Femur (tissue), 1 donor: Measurements from ENCODE around the gene SDK2.

ENCODE experiments used
- DNase-seq: peaks from one replicate; pipeline ENCODE4 v3.0.0-alpha.2; 2017

The SDK2 gene

DNA sequence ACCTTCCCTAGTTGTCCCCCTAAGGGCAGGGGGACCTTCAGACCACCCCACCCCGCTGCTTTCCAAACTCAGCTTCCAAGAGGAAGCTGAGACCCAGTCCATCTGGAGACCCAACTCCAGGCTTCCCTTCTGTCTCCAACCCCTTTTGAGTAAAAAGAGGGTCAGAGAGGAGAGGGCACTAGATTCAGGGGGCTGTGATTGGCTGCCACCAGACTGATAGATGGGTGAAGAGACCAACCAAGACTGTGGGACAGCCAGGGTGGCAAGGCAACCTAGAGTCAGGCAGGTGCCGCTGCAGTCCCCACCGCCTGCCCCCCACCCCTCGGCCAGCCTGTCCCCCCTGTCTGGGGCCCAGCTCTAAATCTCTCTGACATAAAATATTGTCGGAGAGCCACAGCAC is 92.5 kb downstream of the SDK2 start:
- no peak for DNase-seq

DNA sequence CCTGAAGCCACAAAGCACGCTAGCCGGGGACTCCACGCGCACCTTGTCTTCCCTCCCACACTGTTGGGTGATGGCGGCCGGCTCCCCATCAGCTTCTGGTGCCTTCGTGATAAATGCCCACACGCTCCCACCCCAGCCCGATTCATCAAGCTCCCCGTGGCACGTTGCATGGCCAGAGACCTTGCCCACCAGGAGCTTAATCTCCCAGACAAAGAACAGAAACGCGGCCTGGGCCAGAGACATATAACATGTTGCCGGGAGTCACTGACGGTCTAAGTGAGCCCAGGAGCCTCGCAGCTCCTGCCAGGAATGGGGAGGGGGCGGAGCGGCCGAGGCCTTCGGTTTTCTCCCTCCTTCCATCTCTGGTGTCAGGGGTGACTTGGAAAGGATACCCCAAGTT is 93.1 kb downstream of the SDK2 start:
- DNase-seq, result no peak

DNA sequence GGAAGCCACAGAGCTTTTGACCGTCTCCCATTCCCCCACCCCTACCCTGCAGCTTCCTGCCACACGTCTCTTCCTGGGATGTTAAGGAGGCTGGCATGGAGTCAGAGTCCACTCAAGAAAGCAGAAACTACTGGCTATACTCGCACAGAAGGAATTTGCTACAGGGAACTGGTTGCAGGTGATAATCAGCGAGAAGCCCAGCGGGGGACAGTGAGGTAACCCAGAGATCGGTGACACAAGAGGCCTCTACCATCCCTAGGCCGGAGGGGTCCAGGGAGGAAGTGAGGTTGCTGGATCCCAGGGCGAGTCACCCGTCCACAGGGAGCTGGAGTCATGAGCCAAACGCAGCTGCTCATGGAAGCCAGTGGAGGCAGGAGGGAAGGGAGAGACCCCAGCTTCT is 93.7 kb downstream of the SDK2 start:
- DNase-seq, result no peak

- no peak for DNase-seq
Measured at GRCh38 chr17:73549841-73550430, 94.3 kb downstream of the SDK2 start.

DNA sequence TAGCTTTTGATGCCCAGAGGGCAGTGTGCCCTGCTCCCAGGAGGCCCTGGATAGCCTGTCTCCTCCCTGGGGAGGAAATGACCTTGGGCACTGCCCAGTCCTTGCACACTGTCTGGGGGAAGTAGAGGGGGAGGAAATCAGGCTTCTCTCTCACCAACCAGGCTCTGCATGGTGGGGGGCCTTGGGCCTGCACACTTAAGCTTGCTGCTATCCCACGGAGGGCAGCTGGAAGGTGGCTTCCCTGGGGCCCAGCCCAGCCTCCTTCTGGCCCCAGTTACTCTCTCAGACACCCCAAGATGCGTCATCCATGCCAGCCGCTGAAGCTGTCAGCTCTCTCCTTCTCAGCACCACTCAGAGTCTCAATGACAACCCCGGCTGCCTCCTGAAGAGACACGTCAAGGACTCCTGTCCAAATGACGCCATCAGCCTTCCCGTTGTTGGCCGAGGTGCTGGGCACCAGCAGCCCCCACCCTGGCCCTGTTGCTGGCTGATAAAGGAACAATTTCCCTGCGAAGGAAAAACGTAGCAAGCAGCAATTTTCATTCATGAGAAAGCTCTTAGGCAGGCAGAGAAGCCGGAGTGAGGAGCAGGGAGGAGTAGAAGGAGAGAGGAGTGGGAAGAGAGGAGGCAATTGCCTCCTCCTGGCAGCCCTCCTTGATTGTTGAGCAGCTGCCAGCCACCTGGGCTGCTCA is 95.5 kb downstream of the SDK2 start:
- no peak for DNase-seq

GRCh38 chr17:73547790-73548189 is 96.5 kb downstream of the SDK2 start:
- DNase-seq, result no peak

DNA sequence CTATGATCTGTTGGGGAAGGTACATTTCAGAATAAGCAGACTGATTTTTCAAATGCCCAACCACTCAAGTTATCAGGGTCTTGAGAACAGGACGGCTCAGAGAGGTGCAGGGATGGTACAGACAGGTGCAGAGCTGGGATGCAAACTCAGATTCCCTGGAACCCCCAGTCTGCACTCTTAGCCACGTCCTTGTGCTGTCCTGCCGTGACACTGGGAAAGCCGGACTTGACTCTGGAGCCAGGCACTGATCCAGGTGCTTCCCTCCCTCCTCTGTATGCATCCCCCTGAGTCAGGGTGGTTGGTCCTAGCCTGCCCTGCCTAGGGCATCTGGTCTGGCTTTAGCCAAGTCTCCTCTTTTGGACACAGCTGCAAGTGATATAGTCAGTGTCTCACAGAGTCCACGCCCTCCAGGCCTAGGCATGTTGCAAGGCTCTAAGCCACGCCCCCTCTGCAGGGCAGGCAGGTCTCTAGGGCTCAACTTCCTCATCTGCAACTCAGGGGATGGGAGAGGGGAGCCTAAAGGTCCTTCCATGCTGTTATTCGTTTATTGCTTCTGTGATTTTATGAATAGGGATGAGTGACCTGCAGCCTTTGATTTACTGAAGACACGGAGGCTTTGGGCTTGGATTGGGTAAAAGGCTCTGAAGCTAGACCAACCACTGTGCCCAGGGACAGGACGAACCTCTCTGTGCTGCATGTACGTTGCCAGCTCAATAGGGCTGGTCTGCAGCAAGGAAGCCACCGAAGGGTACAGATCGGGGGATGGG is 97.3 kb downstream of the SDK2 start:
- DNase-seq, result peak; percentile 66

GRCh38 chr17:73546114-73546513 is 98.1 kb downstream of the SDK2 start:
- no peak for DNase-seq

GRCh38 chr17:73545109-73546032 is 98.9 kb downstream of the SDK2 start:
- no peak for DNase-seq

DNA sequence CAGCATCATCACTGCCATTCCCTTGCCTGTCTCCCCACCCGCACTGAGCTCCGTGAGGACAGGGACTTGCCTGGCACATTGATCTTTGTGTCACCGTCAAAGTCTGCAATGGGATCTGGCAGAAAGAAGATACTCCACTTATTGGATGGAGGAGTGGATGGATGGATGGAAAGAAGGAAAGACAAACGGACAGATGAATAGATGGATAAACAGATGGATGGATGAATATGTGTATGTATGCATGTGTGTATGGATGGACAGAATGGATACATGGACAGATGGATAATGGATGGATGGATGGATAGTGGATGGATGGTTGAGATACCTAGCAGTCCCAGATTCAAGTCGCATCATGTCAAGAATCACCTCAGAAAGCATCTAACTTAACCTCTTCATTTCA is 99.9 kb downstream of the SDK2 start:
- DNase-seq, result no peak

DNA sequence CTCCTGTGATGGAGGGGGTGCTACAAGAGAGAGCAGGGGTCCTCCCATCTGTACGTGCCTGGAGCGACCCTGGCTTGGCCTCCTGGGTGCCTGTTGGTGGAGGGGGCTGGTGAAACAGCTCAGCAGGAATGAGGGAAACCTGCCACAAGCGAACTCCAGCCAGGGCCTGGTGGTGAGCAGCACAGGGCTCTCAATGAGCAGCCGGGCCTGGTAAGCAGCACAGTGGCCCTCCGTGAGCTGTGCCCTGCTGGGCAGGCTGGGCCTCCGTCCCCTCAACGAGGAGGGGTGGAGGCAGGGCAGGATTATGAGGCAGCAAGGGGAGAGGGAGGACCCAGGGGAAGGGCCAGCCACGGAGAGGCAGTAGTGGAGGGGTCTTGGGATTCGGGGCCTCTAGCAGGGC is 101.9 kb downstream of the SDK2 start:
- DNase-seq, result no peak

GRCh38 chr17:73541561-73541981 is 102.7 kb downstream of the SDK2 start:
- DNase-seq, result no peak

DNA sequence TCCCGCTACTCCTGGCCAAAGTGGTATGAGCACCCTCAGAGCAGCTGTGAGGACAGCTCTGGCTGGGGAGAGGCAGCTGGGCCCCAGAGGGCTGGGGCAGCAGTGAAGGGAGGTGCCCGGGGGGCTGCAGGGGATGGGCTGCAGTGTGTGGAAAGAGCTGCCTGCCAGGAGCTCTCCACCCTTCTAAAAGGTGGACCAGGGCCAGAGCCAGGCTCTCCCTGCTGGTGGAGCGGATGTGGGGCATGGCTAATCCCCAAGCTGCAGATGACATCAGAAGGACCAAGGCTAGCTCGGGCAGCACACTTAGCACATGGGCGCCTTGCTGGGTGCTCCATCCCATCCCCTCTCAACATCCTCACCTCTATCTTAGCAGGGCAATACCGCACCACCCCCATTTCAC is 103.1 kb downstream of the SDK2 start:
- DNase-seq, result peak; percentile 43

DNA sequence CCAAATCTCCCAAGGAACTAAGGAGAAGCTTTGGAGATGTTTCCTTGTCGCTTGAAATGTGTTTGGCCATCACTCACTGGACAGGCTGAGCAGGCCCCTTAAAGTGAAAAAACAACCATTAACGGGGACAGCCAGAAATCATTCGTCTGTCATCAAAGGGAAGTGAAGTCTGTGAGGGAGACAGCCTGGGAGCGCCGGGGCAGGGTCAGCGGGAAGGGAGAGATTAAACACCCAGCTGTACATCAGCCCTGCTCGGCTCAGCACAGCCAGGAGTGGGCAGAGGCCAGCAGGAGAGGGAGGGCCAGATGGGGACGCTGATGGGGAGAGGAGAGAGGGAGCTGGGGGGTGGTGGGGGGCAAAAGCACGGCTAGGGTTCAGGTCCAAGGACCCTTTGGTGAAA is 105.1 kb downstream of the SDK2 start:
- no peak for DNase-seq

- DNase-seq, result no peak
Measured at GRCh38 chr17:73538445-73538844, 105.8 kb downstream of the SDK2 start.

GRCh38 chr17:73536700-73537605 is 107.3 kb downstream of the SDK2 start:
- DNase-seq, result no peak

DNA sequence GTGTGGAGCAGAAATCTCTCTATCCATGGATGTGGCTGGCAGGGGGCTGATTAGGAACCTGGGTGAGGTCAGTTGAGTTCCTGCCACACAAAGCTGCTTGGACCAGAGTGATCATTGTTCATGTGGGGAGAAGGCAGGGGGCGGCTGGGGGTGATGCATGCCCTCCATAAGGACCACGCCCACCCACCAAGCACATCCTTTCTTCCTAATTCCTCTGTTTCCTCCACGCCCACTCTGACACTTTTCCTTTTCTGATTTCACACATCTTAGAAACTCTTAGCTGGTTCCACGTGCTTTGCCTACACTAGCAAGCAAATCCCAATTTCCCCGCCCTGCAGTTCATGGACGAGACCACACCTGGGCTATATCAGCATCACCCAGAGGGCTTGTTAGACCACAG is 108.5 kb downstream of the SDK2 start:
- no peak for DNase-seq

DNA sequence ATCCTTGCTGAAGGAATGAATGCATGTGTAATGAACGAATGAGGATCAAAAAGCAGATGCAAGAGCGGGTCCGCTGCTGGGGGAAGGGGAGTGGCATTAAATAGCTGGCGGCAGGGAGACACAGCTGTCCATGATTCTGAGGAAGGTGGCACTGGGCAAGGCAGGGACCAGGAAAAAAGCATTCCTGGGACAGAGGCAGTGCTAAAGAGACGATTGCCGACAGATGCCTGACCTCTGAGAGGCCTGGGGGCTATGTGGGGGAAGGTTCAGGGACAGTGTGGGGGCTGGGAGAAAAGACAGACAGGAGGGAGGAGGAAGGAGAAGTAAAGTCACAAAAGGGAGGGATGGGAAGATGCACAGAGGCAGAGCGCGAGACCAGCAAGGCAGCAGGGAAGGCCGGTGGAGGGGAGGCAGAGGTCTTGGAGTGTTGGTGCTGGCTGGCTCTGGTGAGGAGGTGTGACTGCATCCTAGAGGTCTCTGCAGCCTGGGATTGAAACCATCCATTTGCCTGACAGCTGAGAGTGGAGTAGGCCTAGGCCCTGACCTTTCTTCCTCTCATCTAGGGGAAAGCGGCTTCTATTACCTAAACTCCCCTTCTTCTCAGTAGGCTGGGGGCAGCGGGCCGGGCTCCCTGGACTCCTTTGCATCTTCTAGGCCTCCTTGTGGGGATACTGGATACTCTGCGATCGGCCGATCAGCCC is 109.9 kb downstream of the SDK2 start:
- DNase-seq, result no peak

DNA sequence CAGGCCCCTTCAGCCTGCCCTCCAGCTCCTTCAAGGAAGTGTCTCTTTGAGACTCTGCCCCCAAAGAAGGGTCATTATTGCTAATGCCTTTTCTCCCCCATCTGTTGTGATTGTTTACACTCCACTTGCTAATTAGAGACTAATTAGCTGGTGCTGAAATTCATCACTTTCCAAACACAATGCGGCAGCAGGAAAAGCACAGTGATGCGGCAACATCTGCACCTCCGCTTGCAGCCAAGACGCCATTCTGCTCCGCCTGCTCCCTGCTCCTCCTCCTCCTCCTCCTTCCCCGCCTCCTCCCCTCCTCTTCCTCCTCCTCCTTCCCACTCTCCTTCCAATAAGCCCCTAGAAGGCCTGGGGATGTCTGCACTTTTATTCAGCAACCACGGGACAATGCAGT is 110.5 kb downstream of the SDK2 start:
- peak; percentile 42 for DNase-seq

DNA sequence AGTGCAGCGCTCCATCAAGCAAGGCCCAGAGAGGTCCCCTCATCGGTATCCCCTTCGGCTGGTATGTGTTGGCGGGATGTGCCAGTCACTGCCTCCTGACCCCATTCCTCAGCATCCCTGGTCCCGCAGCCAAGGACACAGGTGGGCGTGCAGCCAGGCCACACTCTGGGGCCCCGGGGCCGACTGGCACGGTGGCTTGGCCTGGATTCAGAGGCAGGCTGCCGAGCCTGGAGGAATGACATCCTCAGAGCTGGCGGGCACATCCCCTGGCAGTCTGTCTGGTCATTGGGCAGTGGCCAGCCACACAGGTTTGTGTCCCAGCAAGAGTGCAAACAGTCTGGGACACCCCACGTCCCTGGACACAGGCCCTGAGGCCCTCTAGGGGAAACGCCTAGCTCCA is 111.1 kb downstream of the SDK2 start:
- DNase-seq, result peak; percentile 52

GRCh38 chr17:73532421-73532901 is 111.8 kb downstream of the SDK2 start:
- no peak for DNase-seq
